SH-SY5Y (cell line): ENCODE data around the gene SIGLECL1.
"Not testable (repeated sequence)": the region's sequence is repeated elsewhere in the genome, so short reads cannot be mapped to it uniquely, and the experiment has no call there.

ENCODE experiments used
- GATA2 ChIP-seq: IDR thresholded peaks from 2 replicates; pipeline ENCODE4 v1.6.1; 2011; ENCODE audit warnings: mild to moderate bottlenecking, low read depth, low read length
- GATA3 ChIP-seq: IDR thresholded peaks from 2 replicates; pipeline ENCODE4 v1.6.1; 2011; ENCODE audit warnings: low read depth, mild to moderate bottlenecking, low read length, moderate library complexity

The SIGLECL1 gene

GRCh38 chr19:51250786-51251467 is at the start of gene SIGLECL1:
TSS of gene SIGLECL1 (plus strand) at chr19:51251080. CDS start at chr19:51264073, 12,993 bp downstream.
- TF ChIP-seq GATA3 (no peak), GATA2 (no peak)

DNA sequence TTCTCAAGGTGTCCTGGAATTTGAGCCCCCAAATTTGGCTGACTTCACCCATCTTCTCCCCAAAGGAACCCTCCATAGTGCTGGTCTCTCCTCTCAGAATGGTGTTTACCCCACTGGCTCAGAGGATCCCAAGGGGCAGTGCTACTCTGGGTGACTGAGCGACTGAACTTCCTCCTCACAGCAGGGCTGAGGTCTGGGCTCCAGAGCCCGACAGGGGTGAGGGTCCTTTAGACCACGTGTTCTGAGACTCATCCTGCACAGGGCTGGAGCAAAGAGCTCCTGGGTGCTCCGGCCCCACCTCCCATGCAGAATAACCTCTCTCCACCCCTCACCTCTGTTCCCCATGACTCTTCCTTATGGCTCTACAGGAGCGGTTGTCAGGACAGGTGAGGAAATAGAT is 49.2 kb upstream of the SIGLECL1 start:
- TF ChIP-seq GATA3 (no peak), GATA2 (no peak)

DNA sequence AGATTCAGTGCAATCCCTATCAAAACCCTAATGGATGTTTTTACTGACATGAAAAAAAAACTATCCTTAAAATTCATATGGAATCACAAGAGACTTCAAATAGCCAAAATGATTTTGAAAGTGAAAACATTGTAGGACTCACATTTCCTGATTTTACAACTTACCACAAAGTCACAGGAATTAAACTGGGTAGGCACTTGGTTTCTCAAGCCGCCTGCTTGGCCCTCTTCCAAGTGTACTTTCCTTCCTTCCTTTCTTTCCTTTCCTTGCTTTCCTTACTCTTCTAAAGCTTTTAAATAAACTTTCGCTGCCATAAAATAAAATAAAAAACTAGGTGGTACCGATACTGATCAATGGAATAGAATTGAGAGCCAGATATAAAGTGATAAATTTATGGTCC is 47.0 kb upstream of the SIGLECL1 start:
- TF ChIP-seq GATA2 (no peak), GATA3 (no peak)

DNA sequence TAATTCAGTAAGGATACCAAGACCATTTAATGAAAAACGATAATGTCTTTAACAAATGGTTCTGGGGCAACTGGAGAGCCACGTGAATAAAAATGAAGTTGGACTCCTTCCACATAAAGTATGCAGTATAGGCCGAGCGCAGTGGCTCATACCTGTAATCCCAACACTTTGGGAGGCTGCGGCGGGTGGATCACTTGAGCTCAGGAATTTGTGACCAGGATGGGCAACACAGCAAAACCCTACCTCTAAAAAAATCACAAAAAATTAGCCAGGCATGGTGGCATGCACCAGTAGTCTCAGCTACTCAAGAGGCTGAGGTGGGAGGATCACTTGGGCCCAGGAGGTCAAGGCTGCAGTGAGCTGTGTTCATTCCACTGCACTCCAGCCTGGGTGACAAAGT is 46.6 kb upstream of the SIGLECL1 start:
- TF ChIP-seq GATA3 = no peak
- no peak for TF ChIP-seq GATA2

DNA sequence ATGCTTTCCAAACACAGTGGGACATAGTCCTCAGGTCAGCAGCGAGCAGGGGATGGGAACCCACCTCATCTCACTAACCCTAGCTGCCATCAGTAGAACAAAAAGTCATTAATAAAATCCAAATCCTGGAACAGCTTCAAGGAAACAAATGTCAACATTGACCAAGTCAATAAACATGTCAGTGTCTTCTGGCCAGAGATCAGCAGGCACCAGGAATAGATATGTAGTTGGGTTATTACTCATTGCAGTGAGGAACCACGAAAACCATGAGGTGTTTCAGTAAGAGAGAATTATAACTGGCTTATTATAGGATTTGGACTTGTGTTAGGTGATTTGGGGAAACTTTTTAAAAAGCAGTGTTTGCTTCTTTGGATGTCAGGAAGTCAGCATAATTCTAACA is 43.1 kb upstream of the SIGLECL1 start:
- TF ChIP-seq GATA2 (no peak), GATA3 (no peak)

DNA sequence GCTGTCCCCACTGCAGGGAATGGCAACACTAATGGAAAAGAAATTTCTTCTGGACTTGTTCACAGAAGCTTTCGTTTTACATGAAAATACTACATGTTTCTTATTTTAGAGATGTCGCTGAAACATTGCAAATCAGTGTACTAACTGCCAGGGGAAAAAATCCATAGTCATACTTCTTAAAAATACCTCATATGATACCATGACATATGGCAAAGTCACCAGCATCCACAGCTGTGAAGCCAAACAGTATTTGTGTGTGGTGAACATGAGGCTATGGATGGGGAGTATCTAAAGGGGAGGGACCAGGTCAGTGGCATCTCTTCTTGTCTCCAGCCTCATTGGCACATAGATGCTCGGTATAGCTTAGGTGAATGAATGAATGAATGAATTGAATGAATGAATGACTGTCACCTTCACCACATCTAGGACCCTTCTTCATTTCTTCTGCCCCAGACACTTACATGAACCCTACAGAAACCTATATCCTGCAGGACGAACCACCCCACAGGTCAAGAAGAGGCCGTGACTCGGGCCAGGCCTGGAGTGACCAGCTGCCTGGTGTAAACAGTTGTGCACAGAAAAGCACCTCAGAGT is 40.6 kb upstream of the SIGLECL1 start:
- no peak for TF ChIP-seq GATA2
- no peak for TF ChIP-seq GATA3

- TF ChIP-seq GATA2 (no peak), GATA3 (no peak)
These were observed 39.0 kb upstream of the SIGLECL1 start for GRCh38 chr19:51211833-51212232.

GRCh38 chr19:51219307-51219706 is 31.6 kb upstream of the SIGLECL1 start:
- no peak for TF ChIP-seq GATA2
- TF ChIP-seq GATA3 = no peak

DNA sequence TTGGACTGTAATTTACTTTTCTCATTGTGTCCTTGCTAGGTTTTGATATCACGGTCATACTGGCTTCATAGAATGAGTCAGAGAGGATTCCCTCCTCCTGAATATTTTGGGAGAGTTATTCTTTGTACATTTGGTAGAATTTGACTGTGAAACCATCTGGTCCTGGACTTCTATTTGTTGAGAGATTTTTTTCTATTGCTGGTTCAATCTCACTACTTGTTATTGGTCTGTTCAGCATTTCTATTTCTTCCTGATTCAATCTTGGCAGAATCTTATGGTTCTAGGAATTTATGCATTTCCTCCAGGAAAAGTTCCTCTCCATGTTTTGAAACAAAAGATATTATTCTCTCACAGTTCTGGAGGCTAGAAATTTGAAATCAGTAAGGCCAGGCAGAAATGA is 30.9 kb upstream of the SIGLECL1 start:
- TF ChIP-seq GATA3 (no peak), GATA2 (no peak)

GRCh38 chr19:51220996-51221395 is 29.9 kb upstream of the SIGLECL1 start:
- TF ChIP-seq GATA3 = no peak
- TF ChIP-seq GATA2 = no peak

- TF ChIP-seq GATA3 (no peak), GATA2 (no peak)
These were observed 26.7 kb upstream of the SIGLECL1 start for GRCh38 chr19:51224163-51224641.

- not testable (repeated sequence) for TF ChIP-seq GATA3, GATA2
These were observed 25.9 kb upstream of the SIGLECL1 start, which contains the start of gene CD33 for GRCh38 chr19:51224898-51225393. TSS of gene CD33 (plus strand) at chr19:51225080. CDS start at chr19:51225119, 39 bp downstream.

- no peak for TF ChIP-seq GATA3
- no peak for TF ChIP-seq GATA2
These were observed 24.8 kb upstream of the SIGLECL1 start for GRCh38 chr19:51226067-51226466.

DNA sequence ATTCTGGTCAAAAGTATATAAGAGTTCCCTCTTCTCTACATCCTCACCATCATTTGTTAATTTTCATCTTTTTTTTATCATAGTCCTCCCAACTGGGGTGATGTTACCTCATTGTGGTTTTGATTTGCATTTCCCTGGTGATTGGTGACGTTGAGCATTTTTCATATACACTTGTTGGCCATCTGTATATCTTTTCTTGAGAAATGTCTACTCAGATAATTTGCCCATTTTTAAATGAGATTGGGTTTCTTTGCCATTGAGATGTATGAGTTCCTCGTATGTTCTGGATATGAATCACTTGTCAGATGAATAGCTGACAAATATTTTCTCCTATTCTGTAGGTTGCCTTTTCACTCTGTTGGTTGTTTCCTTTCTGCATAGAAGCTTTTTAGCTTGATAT is 23.6 kb upstream of the SIGLECL1 start:
- no peak for TF ChIP-seq GATA3
- no peak for TF ChIP-seq GATA2

DNA sequence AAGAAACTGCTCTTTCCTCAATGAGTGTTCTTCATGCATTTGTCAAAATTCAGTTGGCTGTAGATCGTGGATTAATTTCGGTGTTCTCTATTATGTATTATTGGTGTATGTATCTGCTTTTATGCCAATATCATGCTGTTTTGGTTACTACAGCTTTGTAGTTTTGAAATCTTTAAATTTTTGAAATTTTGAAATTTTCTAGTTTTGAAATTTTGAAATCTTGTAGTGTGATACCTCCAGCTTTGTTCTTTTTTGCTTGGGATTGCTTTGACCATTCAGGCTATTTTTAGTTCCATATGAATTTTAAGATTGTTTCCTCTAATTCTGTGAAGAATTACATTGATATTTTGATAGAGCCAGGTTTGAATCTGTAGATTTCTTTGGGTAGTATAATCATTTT is 22.9 kb upstream of the SIGLECL1 start:
- TF ChIP-seq GATA2 = no peak
